KMS-11 (cell line): Measurements from ENCODE around the gene CBLB.

Experiments used
- H2AFZ ChIP-seq: fragments of 200-600 bp; sonication (generic); 2 replicates; pipeline ENCODE4 v1.6.1; 2016; ENCODE audit warnings: antibody characterized with exemption, mixed run types, low read depth
- H3K27ac ChIP-seq: fragments of 200-600 bp; sonication (generic); 2 replicates; pipeline ENCODE4 v1.6.1; 2016; ENCODE audit warnings: mild to moderate bottlenecking, mixed run types
- H3K27me3 ChIP-seq: fragments of 200-600 bp; sonication (generic); 2 replicates; pipeline ENCODE4 v1.6.1; 2017; ENCODE audit warnings: mild to moderate bottlenecking, low read depth, mixed run types, moderate library complexity; ENCODE audit not compliant: insufficient read depth
- H3K36me3 ChIP-seq: fragments of 200-600 bp; sonication (generic); 2 replicates; pipeline ENCODE4 v1.6.1; 2017; ENCODE audit warnings: mild to moderate bottlenecking, mixed run types; ENCODE audit not compliant: insufficient read depth
- H3K4me1 ChIP-seq: fragments of 200-600 bp; sonication (generic); 2 replicates; pipeline ENCODE4 v1.6.1; 2016; ENCODE audit warnings: mild to moderate bottlenecking, low read depth, mixed run types; ENCODE audit not compliant: poor library complexity, severe bottlenecking
- H3K4me2 ChIP-seq: fragments of 200-600 bp; sonication (generic); 2 replicates; pipeline ENCODE4 v1.7.0; 2016; ENCODE audit warnings: mild to moderate bottlenecking, mixed run types
- H3K4me3 ChIP-seq: fragments of 200-600 bp; sonication (generic); IDR thresholded peaks from 2 replicates; pipeline ENCODE4 v1.6.1; 2017; ENCODE audit warnings: low read depth, low read length, mixed read lengths; ENCODE audit not compliant: insufficient read depth
- H3K79me2 ChIP-seq: fragments of 200-600 bp; sonication (generic); 2 replicates; pipeline ENCODE4 v1.6.1; 2016; ENCODE audit warnings: low read depth, mixed run types; ENCODE audit not compliant: insufficient read depth
- H3K9ac ChIP-seq: fragments of 200-600 bp; sonication (generic); 2 replicates; pipeline ENCODE4 v1.6.1; 2016; ENCODE audit warnings: mild to moderate bottlenecking, mixed run types
- H4K20me1 ChIP-seq: fragments of 200-600 bp; sonication (generic); 2 replicates; pipeline ENCODE4 v1.6.1; 2016; ENCODE audit warnings: mild to moderate bottlenecking, mixed run types; ENCODE audit not compliant: insufficient read depth
- CTCF ChIP-seq: fragments of 200-600 bp; sonication (generic); conservative IDR thresholded peaks from 2 replicates; pipeline ENCODE4 v1.6.1; 2017; ENCODE audit warnings: low read depth, mild to moderate bottlenecking, antibody characterized with exemption, low read length, moderate library complexity, mixed read lengths

CBLB gene

DNA sequence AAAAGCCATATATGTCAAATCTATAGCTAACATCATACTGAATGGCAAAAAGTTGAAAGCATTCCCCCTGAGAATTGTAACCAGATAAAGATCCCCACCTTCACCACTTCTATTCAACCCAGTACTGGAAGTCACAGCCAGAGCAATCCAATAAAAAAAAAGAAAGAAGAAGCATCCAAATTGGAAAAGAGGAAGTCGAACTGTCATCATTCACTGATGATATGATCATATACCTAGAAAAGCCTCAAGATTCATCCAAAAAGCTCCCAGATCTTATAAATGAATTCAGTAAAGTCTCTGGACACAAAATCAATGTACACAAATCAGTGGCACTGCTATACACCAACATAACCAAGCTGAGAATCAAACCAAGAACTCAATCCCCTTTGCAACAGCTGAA, 97.4 kb downstream of the CBLB start:
- H3K4me3 ChIP-seq = no peak overlapping the region
- no peak overlapping the region for H3K4me2 ChIP-seq
- no peak for TF ChIP-seq CTCF
- H3K79me2 ChIP-seq = no peaks in the 10 kb centered on the region
- no peaks in the 10 kb centered on the region for H3K36me3 ChIP-seq
- no peaks in the 10 kb centered on the region for H3K27me3 ChIP-seq
- H2AFZ ChIP-seq = no peak overlapping the region
- H3K27ac ChIP-seq = no peak overlapping the region
- H4K20me1 ChIP-seq = no peaks in the 10 kb centered on the region
- H3K4me1 ChIP-seq = no peaks in the 10 kb centered on the region
- H3K9ac ChIP-seq = no peak overlapping the region

DNA sequence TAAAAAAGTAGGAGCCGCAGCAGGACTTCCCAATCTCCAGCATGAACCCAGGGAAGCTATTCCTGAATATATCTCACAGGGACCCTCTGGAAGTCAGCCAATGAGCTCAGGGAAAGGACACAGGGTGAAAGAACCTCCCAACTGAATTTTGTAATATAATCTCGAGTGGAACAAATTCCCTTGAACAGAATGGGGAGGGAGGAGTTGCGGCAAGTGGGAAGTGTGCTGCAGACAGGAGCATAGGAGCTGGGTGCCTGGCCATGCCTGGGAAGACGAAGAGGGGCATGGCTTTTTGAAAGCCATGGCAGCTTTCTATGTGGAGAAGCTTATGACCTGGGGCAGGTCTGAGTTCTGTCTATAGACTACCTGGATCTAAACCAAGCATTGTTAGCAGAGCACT, 98.4 kb downstream of the CBLB start:
- no peaks in the 10 kb centered on the region for H4K20me1 ChIP-seq
- no peak for TF ChIP-seq CTCF
- H3K27ac ChIP-seq = no peak overlapping the region
- H3K4me3 ChIP-seq = no peak overlapping the region
- H3K36me3 ChIP-seq = no peaks in the 10 kb centered on the region
- H3K4me2 ChIP-seq = no peak overlapping the region
- no peaks in the 10 kb centered on the region for H3K4me1 ChIP-seq
- no peak overlapping the region for H2AFZ ChIP-seq
- no peaks in the 10 kb centered on the region for H3K27me3 ChIP-seq
- no peaks in the 10 kb centered on the region for H3K79me2 ChIP-seq
- no peak overlapping the region for H3K9ac ChIP-seq

DNA sequence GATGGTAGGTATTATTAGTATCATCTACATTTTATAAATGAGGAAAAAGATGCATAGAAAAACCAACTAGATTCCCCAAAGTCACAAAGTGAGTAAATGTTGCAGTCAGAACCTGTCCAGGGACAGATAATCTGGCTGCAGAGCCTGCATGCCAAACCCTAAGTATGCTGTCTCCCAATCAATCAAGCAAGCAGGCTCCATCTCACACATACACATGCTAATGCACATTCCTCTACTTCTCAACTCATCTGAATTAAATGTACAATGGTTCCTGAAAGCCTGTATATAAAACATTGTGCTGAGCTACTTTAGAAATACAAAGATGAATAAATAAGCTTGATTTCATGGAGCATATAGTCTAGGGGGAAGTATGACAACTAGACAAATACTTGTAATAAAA, 101.0 kb downstream of the CBLB start:
- Histone ChIP-seq H3K9ac (no peak overlapping the region), H3K27ac (no peak overlapping the region), H4K20me1 (no peaks in the 10 kb centered on the region), H3K27me3 (no peaks in the 10 kb centered on the region), H2AFZ (no peak overlapping the region), H3K4me1 (no peaks in the 10 kb centered on the region), H3K4me2 (no peak overlapping the region), H3K36me3 (no peaks in the 10 kb centered on the region), H3K4me3 (no peak overlapping the region), H3K79me2 (no peaks in the 10 kb centered on the region)
- TF ChIP-seq CTCF = no peak

DNA sequence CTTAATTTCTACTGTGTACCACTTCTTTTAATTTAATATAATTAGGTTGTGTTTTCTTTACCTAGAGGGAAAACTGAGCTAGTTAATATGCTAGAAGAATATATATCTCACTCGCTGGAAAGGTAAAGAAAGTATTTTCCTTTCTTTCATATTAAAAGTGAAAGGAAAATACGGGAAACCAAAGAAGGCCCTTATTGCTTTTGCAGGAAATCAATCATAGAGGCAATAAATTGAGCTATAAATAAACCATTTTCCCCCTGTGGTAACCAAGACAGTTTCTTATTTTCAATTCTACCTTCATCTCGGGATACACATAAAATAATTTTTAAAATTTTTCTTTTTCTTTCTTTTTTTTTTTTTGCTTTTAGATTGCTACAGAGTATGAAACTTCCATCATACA, 101.6 kb downstream of the CBLB start:
- no peak overlapping the region for H3K4me2 ChIP-seq
- no peak overlapping the region for H3K9ac ChIP-seq
- H2AFZ ChIP-seq = no peak overlapping the region
- H3K79me2 ChIP-seq = no peaks in the 10 kb centered on the region
- H3K4me3 ChIP-seq = no peak overlapping the region
- no peak for TF ChIP-seq CTCF
- no peaks in the 10 kb centered on the region for H3K36me3 ChIP-seq
- H3K27ac ChIP-seq = no peak overlapping the region
- H3K27me3 ChIP-seq = no peaks in the 10 kb centered on the region
- no peaks in the 10 kb centered on the region for H3K4me1 ChIP-seq
- no peaks in the 10 kb centered on the region for H4K20me1 ChIP-seq

DNA sequence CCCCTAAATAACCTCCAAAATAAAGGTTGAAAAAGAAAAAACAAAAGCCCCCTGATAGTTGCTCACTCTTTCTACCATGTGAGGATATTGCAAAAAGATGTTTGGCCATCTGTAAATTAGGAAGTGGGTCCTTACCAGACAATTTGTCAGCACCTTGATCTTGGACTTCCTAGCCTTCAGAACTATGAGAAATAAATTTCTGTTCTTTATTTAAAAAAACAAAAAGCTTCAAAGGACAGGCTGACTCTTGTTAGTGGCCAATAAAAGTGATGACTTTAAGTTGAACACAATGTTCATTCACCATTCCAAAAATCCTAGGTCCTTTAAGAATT, 103.5 kb downstream of the CBLB start:
- Histone ChIP-seq H3K4me1 (no peaks in the 10 kb centered on the region), H2AFZ (no peak overlapping the region), H3K4me2 (no peak overlapping the region)

More for the DNA sequence above, 103.5 kb downstream of the CBLB start:
- H4K20me1 ChIP-seq = no peaks in the 10 kb centered on the region
- no peaks in the 10 kb centered on the region for H3K36me3 ChIP-seq
- H3K4me3 ChIP-seq = no peak overlapping the region
- H3K27me3 ChIP-seq = no peaks in the 10 kb centered on the region
- H3K27ac ChIP-seq = no peak overlapping the region
- TF ChIP-seq CTCF = no peak
- no peaks in the 10 kb centered on the region for H3K79me2 ChIP-seq
- no peak overlapping the region for H3K9ac ChIP-seq
